Vagina (tissue), 2 donors: Measurements from ENCODE around the gene MCRS1. TPM values are rescaled to one million over a fixed set of nuclear protein-coding genes. Genes with fewer than 3 reads are reported as not detected.
A peak's percentile ranks its signal among the peaks of the same experiment; 100 is the strongest.

Source experiments
- DNase-seq, 2 donors: peaks; one replicate each; pipeline ENCODE4 v3.0.0-alpha.2; 2017; ENCODE audit errors: extremely low spot score in 2 of 2
- H3K27ac ChIP-seq: fragments of 200-600 bp; sonication (generic); one replicate; pipeline ENCODE4 v1.5.1; 2019
- H3K27me3 ChIP-seq: fragments of 200-600 bp; sonication (generic); one replicate; pipeline ENCODE4 v1.5.1; 2019
- H3K36me3 ChIP-seq, 2 donors: fragments of 200-600 bp; sonication (generic); one replicate each; pipeline ENCODE4 v1.5.1; 2017 to 2019
- H3K4me1 ChIP-seq: fragments of 200-600 bp; sonication (generic); one replicate; pipeline ENCODE4 v1.5.1; 2019
- H3K4me3 ChIP-seq, 2 donors: fragments of 200-600 bp; sonication (generic); 1 replicate in 1 of 2; 2 replicates in 1 of 2; pipeline ENCODE4 v1.5.1; 2016 to 2019
- H3K9me3 ChIP-seq: fragments of 200-600 bp; sonication (generic); one replicate; pipeline ENCODE4 v1.5.1; 2019
- CTCF ChIP-seq, 3 experiments: fragments of 450-650 bp in 2 of 3; fragments of 200-600 bp in 1 of 3; sonication (generic) in 1 of 3; IDR thresholded peaks; one replicate each; pipeline ENCODE4 v1.5.1; 2017 to 2019; ENCODE audit warnings: antibody characterized with exemption in 3 of 3, mild to moderate bottlenecking in 2 of 3, moderate library complexity in 2 of 3
- POLR2A ChIP-seq, 2 donors: fragments of 450-650 bp; IDR thresholded peaks; one replicate each; pipeline ENCODE4 v1.6.1; 2017; ENCODE audit warnings: antibody characterized with exemption in 2 of 2, mild to moderate bottlenecking in 2 of 2, moderate library complexity in 2 of 2
- POLR2AphosphoS5 ChIP-seq, 2 donors: sonication (generic); formaldehyde crosslinking; IDR thresholded peaks; one replicate each; pipeline ENCODE4 v1.9.0; 2017; ENCODE audit warnings: antibody characterized with exemption in 2 of 2, mild to moderate bottlenecking in 2 of 2, low read depth in 1 of 2; ENCODE audit not compliant: insufficient read depth in 1 of 2
- intact Hi-C: fragments of 100-400 bp; cut with DNase I; formaldehyde crosslinking; loops from one replicate; pipeline ENCODE4 v1.15.1; 2023
- total RNA-seq: library from RNA; depleted of rRNA; stranded (reverse); fragments of >200 nt; gene quantifications from one replicate; pipeline ENCODE4 v1.2.3, GENCODE V29; 2016

The MCRS1 gene
- total RNA-seq, 1 donor from 2014 or later, result 40.8 TPM

GRCh38 chr12:49537752-49538509 is 30.0 kb downstream of the MCRS1 start:
- Histone ChIP-seq H3K36me3 (no peaks in the 10 kb centered on the region), H3K27ac (no peak overlapping the region), H3K4me3 (peak overlapping the region; percentile 48 to 57), H3K4me1 (peaks cover 15% of the 10 kb centered on the region), H3K9me3 (no peaks in the 10 kb centered on the region), H3K27me3 (peaks cover 4% of the 10 kb centered on the region)
- intact Hi-C loops, result no loop called here
- DNase-seq, result no peak
- TF ChIP-seq POLR2A (IDR thresholded peaks at IDR 0.05) (no peak), POLR2AphosphoS5 (IDR thresholded peaks at IDR 0.05; ENCODE audit: insufficient read depth in 1 of 2, low read depth in 1 of 2) (no peak), CTCF (IDR thresholded peaks at IDR 0.05) (no peak)

GRCh38 chr12:49537231-49537751 is 30.7 kb downstream of the MCRS1 start:
- intact Hi-C loops, result no loop called here
- DNase-seq, result no peak
- peak overlapping the region; percentile 48 to 57 for H3K4me3 ChIP-seq
- TF ChIP-seq POLR2AphosphoS5 (IDR thresholded peaks at IDR 0.05; ENCODE audit: insufficient read depth in 1 of 2, low read depth in 1 of 2), result no peak
- TF ChIP-seq CTCF (IDR thresholded peaks at IDR 0.05), result no peak
- no peak for TF ChIP-seq POLR2A (IDR thresholded peaks at IDR 0.05)
- H3K27me3 ChIP-seq, result peaks cover 4% of the 10 kb centered on the region
- H3K9me3 ChIP-seq, result no peaks in the 10 kb centered on the region
- no peak overlapping the region for H3K27ac ChIP-seq
- H3K36me3 ChIP-seq, result no peaks in the 10 kb centered on the region
- H3K4me1 ChIP-seq, result peaks cover 15% of the 10 kb centered on the region

- peaks cover 15% of the 10 kb centered on the region for H3K4me1 ChIP-seq
- intact Hi-C loops, result no loop called here
- no peaks in the 10 kb centered on the region for H3K9me3 ChIP-seq
- TF ChIP-seq POLR2A (IDR thresholded peaks at IDR 0.05) (no peak), POLR2AphosphoS5 (IDR thresholded peaks at IDR 0.05; ENCODE audit: insufficient read depth in 1 of 2, low read depth in 1 of 2) (no peak), CTCF (IDR thresholded peaks at IDR 0.05) (no peak)
- no peak for DNase-seq
- no peak overlapping the region for H3K27ac ChIP-seq
- H3K36me3 ChIP-seq, result no peaks in the 10 kb centered on the region
- no peak overlapping the region for H3K4me3 ChIP-seq
- H3K27me3 ChIP-seq, result peaks cover 4% of the 10 kb centered on the region
These were observed 31.3 kb downstream of the MCRS1 start for GRCh38 chr12:49536526-49537071.

GRCh38 chr12:49535921-49536525 is 31.9 kb downstream of the MCRS1 start:
- H3K27me3 ChIP-seq, result peaks cover 4% of the 10 kb centered on the region

More at GRCh38 chr12:49535921-49536525, 31.9 kb downstream of the MCRS1 start:
- intact Hi-C loops, result no loop called here
- H3K4me3 ChIP-seq, result no peak overlapping the region
- H3K36me3 ChIP-seq, result no peaks in the 10 kb centered on the region
- peaks cover 15% of the 10 kb centered on the region for H3K4me1 ChIP-seq
- peak in 1 of 2 donors; percentile 56 for DNase-seq
- no peaks in the 10 kb centered on the region for H3K9me3 ChIP-seq
- TF ChIP-seq POLR2AphosphoS5 (IDR thresholded peaks at IDR 0.05; ENCODE audit: insufficient read depth in 1 of 2, low read depth in 1 of 2) (no peak), POLR2A (IDR thresholded peaks at IDR 0.05) (no peak), CTCF (IDR thresholded peaks at IDR 0.05) (no peak)
- no peak overlapping the region for H3K27ac ChIP-seq
